HCT116 (cell line): ENCODE results near the gene SLC9C2. TPM values are rescaled to one million over a fixed set of nuclear protein-coding genes. Genes with fewer than 3 reads are reported as not detected.
"Not testable (repeated sequence)": the region's sequence is repeated elsewhere in the genome, so short reads cannot be mapped to it uniquely, and the experiment has no call there.

Source experiments
- ATAC-seq: fragments of 200-7000 bp; cut with Tn5 transposase; 2 replicates; pipeline ENCODE4 v1.9.1; 2020; ENCODE audit warnings: mild to moderate bottlenecking, moderate library complexity
- BruUV-seq: library from RNA; stranded (reverse); fragments of 400-500 nt; replicated peaks from 2 replicates; lab custom pipeline; 2021; lab: Mats Ljungman, UMichigan
- CTCF ChIA-PET: fragments of 300-600 bp; sonication (Branson Sonifier 250); formaldehyde crosslinking; loops from one replicate; lab custom pipeline; 2021; ENCODE audit warnings: antibody characterized with exemption; lab: Charles Lee
- POLR2A ChIA-PET: fragments of 300-600, 350-600 bp; sonication (Branson Sonifier 250); formaldehyde crosslinking; loops from one replicate; lab custom pipeline; 2021; ENCODE audit warnings: antibody characterized with exemption; lab: Charles Lee
- RAD21 ChIA-PET, 2 experiments: fragments of 300-600 bp; sonication (Branson Sonifier 250); formaldehyde crosslinking; loops; one replicate each; lab custom pipeline; 2023; ENCODE audit warnings: low total read pairs in 2 of 2; ENCODE audit not compliant: uncharacterized antibody in 2 of 2, unreplicated experiment in 2 of 2, low non-redundant PET in 1 of 2; lab: Charles Lee
- DNase-seq: peaks from one replicate; pipeline ENCODE4 v3.0.0-alpha.2; 2010; ENCODE audit warnings: low read depth, low spot score
- H2AFZ ChIP-seq: fragments of 200-600 bp; shearing (Covaris generic), sonication (generic); 2 replicates; pipeline ENCODE4 v1.6.1; 2017; ENCODE audit warnings: low read depth, mixed run types, mixed read lengths, antibody characterized with exemption, low read length; ENCODE audit not compliant: poor library complexity, severe bottlenecking
- H3K27ac ChIP-seq: 2 replicates; pipeline ENCODE4 v1.5.1; 2012; ENCODE audit warnings: low read depth, low read length
- H3K27me3 ChIP-seq: fragments of 200-600 bp; sonication (generic); 2 replicates; pipeline ENCODE4 v1.6.1; 2016; ENCODE audit warnings: mixed run types, low read length, mixed read lengths; ENCODE audit not compliant: insufficient read depth
- H3K36me3 ChIP-seq, 2 experiments: fragments of 200-500 bp in 1 of 2; fragments of 200-600 bp in 1 of 2; sonication (Bioruptor generic) in 1 of 2; sonication (generic) in 1 of 2; 2 replicates each; pipeline versions ENCODE4 v1.5.1 to v1.6.1; 2014 to 2016; ENCODE audit warnings: low read length in 2 of 2, inconsistent platforms in 1 of 2, mixed read lengths in 1 of 2, mixed run types in 1 of 2; ENCODE audit not compliant: insufficient read depth in 2 of 2, control insufficient read depth in 1 of 2
- H3K4me1 ChIP-seq, 2 experiments: fragments of 200-600 bp in 1 of 2; sonication (generic) in 1 of 2; 2 replicates each; pipeline versions ENCODE4 v1.5.1 to v1.6.1; 2012 to 2017; ENCODE audit warnings: low read length in 2 of 2, inconsistent platforms in 1 of 2, mild to moderate bottlenecking in 1 of 2, mixed read lengths in 1 of 2, mixed run types in 1 of 2, moderate library complexity in 1 of 2; ENCODE audit not compliant: insufficient read depth in 2 of 2, control insufficient read depth in 1 of 2
- H3K4me2 ChIP-seq: fragments of 200-600 bp; sonication (generic); 2 replicates; pipeline ENCODE4 v1.6.1; 2017; ENCODE audit warnings: mixed run types, low read length, mixed read lengths
- H3K4me3 ChIP-seq, 2 experiments: fragments of 200-600 bp in 1 of 2; sonication (generic) in 1 of 2; replicated peaks in 1 of 2; 2 replicates each; pipeline ENCODE4 v1.5.1; 2011 to 2016; ENCODE audit warnings: low read length in 2 of 2, control low read depth in 1 of 2, low read depth in 1 of 2, mild to moderate bottlenecking in 1 of 2, mixed read lengths in 1 of 2, mixed run types in 1 of 2
- H3K79me2 ChIP-seq: fragments of 200-600 bp; sonication (generic); 2 replicates; pipeline ENCODE4 v1.6.1; 2017; ENCODE audit warnings: mild to moderate bottlenecking, mixed run types, low read length, moderate library complexity, mixed read lengths; ENCODE audit not compliant: insufficient read depth
- H3K9ac ChIP-seq: fragments of 200-600 bp; sonication (generic); 2 replicates; pipeline ENCODE4 v1.6.1; 2016; ENCODE audit warnings: low read length, mixed read lengths
- H3K9me2 ChIP-seq: fragments of 200-600 bp; sonication (generic), shearing (Covaris generic); 2 replicates; pipeline ENCODE4 v1.6.1; 2017; ENCODE audit warnings: mixed run types, mild to moderate bottlenecking, moderate library complexity; ENCODE audit not compliant: insufficient read depth
- H3K9me3 ChIP-seq, 2 experiments: fragments of 200-500 bp in 1 of 2; fragments of 200-600 bp in 1 of 2; sonication (Bioruptor generic) in 1 of 2; sonication (generic) in 1 of 2; 2 replicates each; pipeline ENCODE4 v1.6.1; 2014 to 2017; ENCODE audit warnings: low read length in 2 of 2, mixed read lengths in 2 of 2, inconsistent platforms in 1 of 2, low read depth in 1 of 2, mild to moderate bottlenecking in 1 of 2, mixed run types in 1 of 2, moderate library complexity in 1 of 2; ENCODE audit not compliant: control insufficient read depth in 1 of 2, insufficient read depth in 1 of 2
- H4K20me1 ChIP-seq: fragments of 200-600 bp; sonication (generic), shearing (Covaris generic); 2 replicates; pipeline ENCODE4 v1.6.1; 2017; ENCODE audit warnings: mixed run types, mild to moderate bottlenecking, moderate library complexity; ENCODE audit not compliant: insufficient read depth
- ATF3 ChIP-seq: IDR thresholded peaks from 2 replicates; pipeline ENCODE4 v1.6.1; 2012
- CBX3 ChIP-seq: IDR thresholded peaks from 2 replicates; pipeline ENCODE4 v1.6.1; 2012; ENCODE audit warnings: low read depth
- CEBPB ChIP-seq: IDR thresholded peaks from 2 replicates; pipeline ENCODE4 v1.6.1; 2012; ENCODE audit warnings: low read depth
- CTCF ChIP-seq, 3 experiments: fragments of 200-600 bp in 1 of 3; sonication (generic) in 1 of 3; IDR thresholded peaks in 2 of 3; conservative IDR thresholded peaks in 1 of 3; 2 replicates each; pipeline ENCODE4 v1.5.1; 2012 to 2017; ENCODE audit warnings: low read depth in 2 of 3, low read length in 2 of 3, antibody characterized with exemption in 1 of 3, borderline replicate concordance in 1 of 3, control low read depth in 1 of 3, mild to moderate bottlenecking in 1 of 3, mixed read lengths in 1 of 3, mixed run types in 1 of 3, moderate library complexity in 1 of 3; ENCODE audit not compliant: insufficient read depth in 1 of 3
- EGR1 ChIP-seq: IDR thresholded peaks from 2 replicates; pipeline ENCODE4 v1.6.1; 2012; ENCODE audit warnings: low read depth
- EZH2 ChIP-seq: fragments of 200-600 bp; sonication (generic); IDR thresholded peaks from 2 replicates; pipeline ENCODE4 v1.6.1; 2017; ENCODE audit warnings: antibody characterized with exemption, mixed run types
- EZH2phosphoT487 ChIP-seq: fragments of 200-600 bp; IDR thresholded peaks from 2 replicates; pipeline ENCODE4 v1.6.1; 2018; ENCODE audit warnings: antibody characterized with exemption, borderline replicate concordance
- FOSL1 ChIP-seq: IDR thresholded peaks from 2 replicates; pipeline ENCODE4 v1.6.1; 2012; ENCODE audit warnings: low read depth
- JUND ChIP-seq: IDR thresholded peaks from 2 replicates; pipeline ENCODE4 v1.6.1; 2012
- POLR2A ChIP-seq: IDR thresholded peaks from 2 replicates; pipeline ENCODE4 v1.7.0; 2011; ENCODE audit warnings: borderline replicate concordance; ENCODE audit not compliant: insufficient read depth, insufficient read length; ENCODE audit errors: extremely low read depth
- POLR2AphosphoS5 ChIP-seq: IDR thresholded peaks from 2 replicates; pipeline ENCODE4 v1.6.1; 2011; ENCODE audit warnings: mild to moderate bottlenecking, low read depth, low read length, moderate library complexity
- RAD21 ChIP-seq: IDR thresholded peaks from 2 replicates; pipeline ENCODE4 v1.6.1; 2012; ENCODE audit warnings: low read depth, mild to moderate bottlenecking
- SIN3A ChIP-seq: IDR thresholded peaks from 2 replicates; pipeline ENCODE4 v1.6.1; 2012; ENCODE audit warnings: low read depth
- SP1 ChIP-seq: IDR thresholded peaks from 2 replicates; pipeline ENCODE4 v1.6.1; 2012; ENCODE audit warnings: low read depth
- SRF ChIP-seq: IDR thresholded peaks from 2 replicates; pipeline ENCODE4 v1.6.1; 2012; ENCODE audit warnings: low read depth
- TCF7L2 ChIP-seq: IDR thresholded peaks from 2 replicates; pipeline ENCODE4 v1.7.0; 2011; ENCODE audit warnings: borderline replicate concordance, inconsistent platforms; ENCODE audit not compliant: insufficient read depth, insufficient read length; ENCODE audit errors: extremely low read depth
- YY1 ChIP-seq: IDR thresholded peaks from 2 replicates; pipeline ENCODE4 v1.6.1; 2011; ENCODE audit warnings: low read length, low read depth, moderate library complexity, mild to moderate bottlenecking; ENCODE audit not compliant: insufficient replicate concordance; ENCODE audit errors: extremely low read depth
- ZFX ChIP-seq: fragments of 450-650 bp; IDR thresholded peaks from 2 replicates; pipeline ENCODE4 v1.6.1; 2017
- intact Hi-C: fragments of 100-400 bp; cut with micrococcal nuclease; formaldehyde crosslinking; loops from 2 replicates; pipeline ENCODE4 v1.10.0; 2022
- total RNA-seq: library from RNA; stranded (reverse); gene quantifications from one replicate; pipeline ENCODE4 v1.2.1, GENCODE V29; 2021; ENCODE audit not compliant: unreplicated experiment
- TF ChIP-seq, protein P1 (sequence below): IDR thresholded peaks from 2 replicates; pipeline ENCODE4 v1.6.1; 2011; ENCODE audit warnings: mild to moderate bottlenecking, low read length, moderate library complexity; ENCODE audit not compliant: insufficient replicate concordance; ENCODE audit errors: extremely low read depth
- TF ChIP-seq, protein P2 (sequence below): IDR thresholded peaks from 2 replicates; pipeline ENCODE4 v1.6.1; 2012

The SLC9C2 gene
- total RNA-seq, 1 experiment from 2014 or later, result not detected

- H3K79me2 ChIP-seq, result no peaks in the 10 kb centered on the region
- intact Hi-C loops, result no loop called here
- no peak overlapping the region for H3K4me3 ChIP-seq
- RAD21 ChIA-PET, result no interaction called here
- DNase-seq (no peak), ATAC-seq (no peak)
- no peak overlapping the region for H3K4me2 ChIP-seq
- H3K9me2 ChIP-seq, result no peaks in the 10 kb centered on the region
- H2AFZ ChIP-seq, result no peak overlapping the region
- no peaks in the 10 kb centered on the region for H3K27me3 ChIP-seq
- no peak for TF ChIP-seq EZH2phosphoT487
- TF ChIP-seq CBX3, result no peak
- no peak for TF ChIP-seq EGR1
- no peak for TF ChIP-seq YY1
- no peak for TF ChIP-seq JUND
- no peak for TF ChIP-seq ZFX
- no peak for TF ChIP-seq SIN3A
- no peak for TF ChIP-seq RAD21
- TF ChIP-seq SP1, result no peak
- TF ChIP-seq POLR2AphosphoS5, result no peak
- TF ChIP-seq SRF, result no peak
- TF ChIP-seq FOSL1, result no peak
- TF ChIP-seq EZH2, result no peak
- TF ChIP-seq, protein P1, sequence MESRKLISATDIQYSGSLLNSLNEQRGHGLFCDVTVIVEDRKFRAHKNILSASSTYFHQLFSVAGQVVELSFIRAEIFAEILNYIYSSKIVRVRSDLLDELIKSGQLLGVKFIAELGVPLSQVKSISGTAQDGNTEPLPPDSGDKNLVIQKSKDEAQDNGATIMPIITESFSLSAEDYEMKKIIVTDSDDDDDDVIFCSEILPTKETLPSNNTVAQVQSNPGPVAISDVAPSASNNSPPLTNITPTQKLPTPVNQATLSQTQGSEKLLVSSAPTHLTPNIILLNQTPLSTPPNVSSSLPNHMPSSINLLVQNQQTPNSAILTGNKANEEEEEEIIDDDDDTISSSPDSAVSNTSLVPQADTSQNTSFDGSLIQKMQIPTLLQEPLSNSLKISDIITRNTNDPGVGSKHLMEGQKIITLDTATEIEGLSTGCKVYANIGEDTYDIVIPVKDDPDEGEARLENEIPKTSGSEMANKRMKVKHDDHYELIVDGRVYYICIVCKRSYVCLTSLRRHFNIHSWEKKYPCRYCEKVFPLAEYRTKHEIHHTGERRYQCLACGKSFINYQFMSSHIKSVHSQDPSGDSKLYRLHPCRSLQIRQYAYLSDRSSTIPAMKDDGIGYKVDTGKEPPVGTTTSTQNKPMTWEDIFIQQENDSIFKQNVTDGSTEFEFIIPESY, result no peak
- no peak for TF ChIP-seq CTCF (IDR thresholded peaks at IDR 0.05 in 2 of 3, conservative IDR thresholded peaks at IDR 0.05 in 1 of 3; ENCODE audit: borderline replicate concordance in 1 of 3, insufficient read depth in 1 of 3, low read depth in 2 of 3, low read length in 2 of 3)
- no peak for TF ChIP-seq ATF3
- no peak for TF ChIP-seq CEBPB
- TF ChIP-seq, protein P2, sequence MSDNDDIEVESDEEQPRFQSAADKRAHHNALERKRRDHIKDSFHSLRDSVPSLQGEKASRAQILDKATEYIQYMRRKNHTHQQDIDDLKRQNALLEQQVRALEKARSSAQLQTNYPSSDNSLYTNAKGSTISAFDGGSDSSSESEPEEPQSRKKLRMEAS, result no peak
- no peak for TF ChIP-seq POLR2A
- no peak for TF ChIP-seq TCF7L2
- H3K9ac ChIP-seq, result no peak overlapping the region
- H3K9me3 ChIP-seq, result no peaks in the 10 kb centered on the region
- no TSS peak for BruUV-seq
- no peak overlapping the region for H3K27ac ChIP-seq
- POLR2A ChIA-PET, result no interaction called here
- CTCF ChIA-PET, result no interaction called here
- no peaks in the 10 kb centered on the region for H3K36me3 ChIP-seq
- H3K4me1 ChIP-seq, result no peaks in the 10 kb centered on the region
- H4K20me1 ChIP-seq, result no peaks in the 10 kb centered on the region
These were observed 34.4 kb downstream of the SLC9C2 start for GRCh38 chr1:173568483-173568882.

GRCh38 chr1:173563846-173564245, 39.0 kb downstream of the SLC9C2 start:
- DNase-seq, H3K9me2 ChIP-seq, H3K4me2 ChIP-seq, H3K27me3 ChIP-seq, H2AFZ ChIP-seq, intact Hi-C loops, H3K9me3 ChIP-seq, RAD21 ChIA-PET, H3K4me3 ChIP-seq, H3K9ac ChIP-seq, H3K27ac ChIP-seq, H3K36me3 ChIP-seq, H3K4me1 ChIP-seq, H4K20me1 ChIP-seq, ATAC-seq, H3K79me2 ChIP-seq, CTCF ChIA-PET, POLR2A ChIA-PET, BruUV-seq: not testable (repeated sequence)
